ENCODE data around the gene NCAPH2.

Gene NCAPH2

DNA sequence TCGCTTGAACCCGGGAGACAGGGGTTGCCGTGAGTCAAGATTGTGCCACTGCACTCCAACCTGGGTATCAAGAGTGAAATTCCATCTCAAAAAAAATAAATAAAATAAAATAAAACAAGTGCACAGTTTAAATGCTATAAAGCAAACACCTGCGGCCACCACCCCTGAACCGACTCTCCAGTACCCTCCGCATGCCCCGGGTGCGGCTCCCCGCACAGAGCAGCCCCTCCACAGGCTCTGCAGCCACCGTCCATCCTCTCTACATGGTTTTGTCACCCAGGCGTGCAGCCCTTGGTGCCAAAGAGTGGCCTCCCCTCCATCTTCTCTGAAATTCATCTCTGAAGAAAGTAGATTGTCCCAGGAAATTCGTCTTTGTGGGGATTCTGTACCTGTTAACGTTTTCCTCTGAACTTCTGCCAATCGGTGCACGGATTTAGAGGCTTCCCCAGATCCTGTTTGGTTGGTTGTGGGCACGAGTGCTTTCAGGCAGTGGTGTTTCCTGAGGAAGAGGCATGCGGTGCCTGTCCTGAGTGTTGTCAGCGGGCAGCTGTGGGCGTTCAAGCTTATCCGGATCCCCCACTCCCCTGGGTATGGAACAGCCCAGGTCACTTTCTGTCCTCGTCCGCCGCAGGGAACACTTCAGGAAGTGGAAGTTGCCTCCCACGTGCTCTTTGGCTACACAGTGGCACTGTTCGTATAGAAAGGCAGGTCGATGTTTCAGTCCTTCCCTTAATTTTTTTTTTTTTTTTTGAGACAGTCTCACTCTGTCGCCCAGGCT lies 17.3 kb upstream of the NCAPH2 start:
- no peak for DNase-seq (ENCODE audit: low spot score)

DNA sequence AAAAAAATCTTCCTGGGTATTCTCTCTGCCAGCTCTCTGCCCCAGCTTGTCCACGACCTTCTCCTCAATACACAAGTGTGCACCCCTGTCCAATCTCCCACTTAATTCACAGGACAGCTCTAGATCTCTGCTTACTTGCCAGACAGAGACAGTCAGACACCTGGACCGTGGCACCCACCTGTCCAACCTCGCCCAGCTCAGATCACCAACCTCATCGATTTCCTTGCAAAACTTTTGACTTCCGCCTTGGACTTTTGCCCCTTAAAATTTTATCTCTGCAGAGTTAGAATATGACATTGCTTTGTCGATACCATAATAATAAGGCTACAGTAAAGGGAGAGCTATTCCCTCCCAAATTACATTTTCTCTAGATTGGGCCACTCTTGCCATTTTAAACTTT lies 10.9 kb upstream of the NCAPH2 start:
- no peak for DNase-seq (ENCODE audit: low spot score)

DNA sequence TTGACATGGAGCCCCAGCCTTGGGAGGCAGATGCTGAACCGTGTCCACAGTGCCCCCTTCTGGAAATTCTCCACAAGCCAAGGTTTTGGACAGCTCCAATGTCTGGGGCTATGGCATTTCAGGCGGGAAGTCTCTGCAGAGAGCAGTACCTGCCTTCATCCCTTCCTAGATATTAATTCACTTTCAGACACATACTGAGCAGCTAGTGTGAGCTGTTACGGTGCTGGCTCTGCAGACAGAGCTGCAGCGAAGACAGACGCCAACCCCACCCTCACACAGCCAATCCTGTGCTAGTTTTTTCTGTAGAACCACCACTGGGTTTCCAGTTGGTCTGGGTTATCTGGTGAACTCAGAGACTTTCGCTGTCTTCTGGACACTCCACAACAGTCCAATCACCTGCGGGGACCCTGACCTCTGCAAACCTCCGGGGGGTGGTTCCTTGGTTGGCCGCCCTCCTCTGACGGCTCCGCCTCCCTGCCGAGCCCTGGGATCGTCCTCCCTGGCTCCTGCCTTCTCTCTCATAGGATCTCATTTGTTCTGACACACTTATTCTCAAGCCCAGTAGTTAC lies 9.6 kb upstream of the NCAPH2 start:
- DNase-seq (ENCODE audit: low spot score), result peak; percentile 82

DNA sequence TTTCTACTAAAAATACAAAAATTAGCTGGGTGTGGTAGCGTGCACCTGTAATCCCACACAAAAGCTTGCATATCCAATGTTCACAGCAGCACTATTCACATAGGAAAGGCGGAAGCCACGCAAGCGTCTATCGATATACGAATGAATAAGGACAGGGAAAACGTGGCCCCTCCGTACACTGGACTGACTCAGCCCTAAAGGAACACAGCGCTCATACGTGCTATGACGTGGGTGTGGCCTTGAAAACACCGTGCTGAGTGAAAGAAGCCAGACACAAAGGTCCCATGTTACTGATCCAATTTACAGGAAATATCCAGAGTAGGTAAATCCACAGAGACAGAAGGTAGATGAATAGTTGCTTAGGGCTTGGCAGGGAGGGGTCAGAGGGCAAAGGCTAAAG lies 7.6 kb upstream of the NCAPH2 start:
- DNase-seq (ENCODE audit: low spot score), result no peak

DNA sequence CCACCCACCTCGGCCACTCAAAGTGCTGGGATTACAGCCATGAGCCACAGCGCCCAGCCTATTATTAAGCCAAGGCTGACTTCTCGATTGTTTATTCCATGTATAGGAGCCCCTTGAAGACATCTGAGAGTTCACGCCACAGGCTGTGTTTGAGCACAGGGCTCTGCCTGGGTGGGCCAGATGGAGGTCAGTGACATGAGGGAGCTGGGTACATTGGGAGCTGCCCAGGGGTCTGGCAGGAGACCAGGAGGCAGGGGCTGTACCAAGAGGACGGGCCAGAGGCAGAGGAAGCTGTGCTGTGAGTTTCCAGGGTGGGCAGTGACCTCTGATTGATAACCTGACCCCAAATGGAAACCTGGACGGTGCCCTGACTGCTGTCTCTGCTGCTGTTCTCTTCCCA lies 5.9 kb upstream of the NCAPH2 start:
- DNase-seq (ENCODE audit: low spot score), result no peak

DNA sequence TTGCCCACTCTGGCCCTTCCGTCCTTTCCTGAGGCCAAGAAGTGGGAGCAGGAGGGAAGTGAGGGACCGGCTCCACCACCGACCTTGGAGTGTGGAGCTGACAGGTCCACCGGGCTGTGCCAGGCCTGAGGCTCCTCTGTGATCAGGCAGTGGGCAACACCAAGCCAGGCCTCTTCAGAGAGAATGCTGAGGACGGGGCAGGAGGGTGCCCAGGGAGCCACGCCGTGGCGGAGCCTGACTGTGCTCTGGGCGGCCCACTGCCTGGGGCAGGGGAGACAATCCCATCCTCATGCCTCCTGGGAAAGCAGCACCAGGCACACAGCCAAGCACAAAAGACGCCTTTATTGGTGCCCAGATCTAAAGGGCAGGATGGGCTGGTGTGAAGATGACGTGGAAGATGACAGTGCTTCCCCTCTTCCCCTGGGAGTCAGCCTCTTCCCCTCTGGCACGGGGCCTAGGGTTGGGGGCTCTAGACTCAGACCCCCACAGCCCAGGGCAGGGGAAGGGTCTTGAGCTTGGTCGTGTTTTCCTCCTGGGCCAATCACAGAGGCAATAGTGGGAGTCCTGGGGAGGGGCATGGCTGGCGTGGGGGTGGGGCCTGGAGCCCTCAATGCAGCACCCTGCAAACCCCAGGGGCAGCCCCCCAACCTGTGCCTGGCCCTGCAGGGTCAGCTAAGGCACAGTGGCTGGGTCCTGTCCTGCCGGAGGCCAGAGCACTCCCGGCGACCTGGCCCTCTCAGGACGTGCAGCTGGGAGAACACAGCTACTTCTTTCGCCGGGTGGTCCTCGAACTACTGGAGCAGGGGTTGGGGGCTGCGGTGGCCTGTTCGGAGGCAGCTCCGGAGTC lies 5.2 kb upstream of the NCAPH2 start:
- DNase-seq (ENCODE audit: low spot score), result no peak

DNA sequence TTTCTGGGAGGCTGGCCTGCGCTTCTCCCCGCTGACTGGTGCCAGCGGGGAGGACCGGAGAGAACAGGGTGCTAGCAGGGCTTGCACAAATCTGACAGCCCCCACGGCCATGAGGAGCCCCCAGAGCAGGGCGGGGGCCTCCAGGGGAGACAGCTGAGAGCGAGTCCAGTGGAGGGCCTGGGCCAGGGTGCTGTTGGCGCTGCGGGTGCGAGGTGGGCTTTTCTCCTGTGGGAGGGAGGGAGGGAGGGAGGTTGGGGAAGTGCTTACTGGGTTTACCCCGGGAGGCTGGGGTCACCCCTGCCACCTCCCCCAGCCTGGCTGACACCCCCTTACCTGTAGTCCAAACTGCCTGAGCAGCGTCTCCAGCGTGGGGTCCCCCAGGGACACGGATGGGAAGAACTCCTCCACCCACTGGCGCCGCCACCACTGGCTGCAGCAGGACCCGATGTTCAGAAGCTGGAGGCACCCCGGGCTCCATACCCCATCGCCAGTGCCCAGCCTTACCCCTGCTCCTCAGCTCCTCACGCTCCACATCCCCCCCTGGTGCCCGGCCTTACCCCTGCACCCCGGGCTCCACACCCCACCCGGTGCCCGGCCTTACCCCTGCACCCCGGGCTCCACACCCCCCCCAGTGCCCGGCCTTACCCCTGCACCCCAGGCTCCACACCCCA lies 4.4 kb upstream of the NCAPH2 start:
- DNase-seq (ENCODE audit: low spot score), result no peak

DNA sequence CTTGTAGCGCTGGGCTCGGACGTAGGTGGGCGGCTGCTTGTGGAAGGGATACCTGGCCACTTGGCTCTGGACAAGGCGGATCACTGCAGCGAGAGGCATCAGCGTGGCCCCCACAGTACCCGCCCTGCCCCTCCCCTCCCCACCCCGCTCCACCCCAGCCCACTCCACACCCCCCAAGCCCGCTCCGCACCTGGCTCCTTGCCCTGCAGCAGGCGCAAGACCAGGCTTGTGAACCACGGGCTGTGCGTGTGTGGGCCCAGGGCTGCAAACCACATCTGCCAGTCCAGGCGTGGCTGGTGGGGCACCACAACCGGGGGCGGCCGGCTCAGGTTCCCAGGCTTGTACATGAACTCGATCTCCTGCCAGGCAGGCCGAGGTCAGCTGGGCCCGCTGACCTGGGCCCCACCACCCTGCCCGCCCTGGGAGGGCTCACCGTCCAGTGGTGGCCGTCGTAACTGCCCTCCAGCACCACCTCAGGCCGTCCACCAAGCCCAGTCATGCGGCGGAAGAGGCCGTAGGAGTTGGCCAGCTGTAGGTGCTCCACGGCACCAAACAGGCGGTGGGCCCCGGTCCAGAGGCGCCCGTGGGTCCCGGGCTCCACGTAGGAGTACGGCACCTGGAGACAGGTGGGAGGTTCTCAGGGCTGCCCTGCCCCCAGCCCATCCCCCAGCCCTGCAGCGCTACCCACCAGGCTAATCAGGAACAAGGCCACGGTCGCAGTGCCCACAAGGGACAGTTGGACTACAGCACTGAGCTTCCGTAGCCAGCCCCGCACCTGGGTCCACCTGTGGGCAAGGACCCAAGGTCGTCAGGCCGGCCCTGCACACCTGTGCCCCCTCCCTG lies 3.4 kb upstream of the NCAPH2 start:
- DNase-seq (ENCODE audit: low spot score), result no peak

DNA sequence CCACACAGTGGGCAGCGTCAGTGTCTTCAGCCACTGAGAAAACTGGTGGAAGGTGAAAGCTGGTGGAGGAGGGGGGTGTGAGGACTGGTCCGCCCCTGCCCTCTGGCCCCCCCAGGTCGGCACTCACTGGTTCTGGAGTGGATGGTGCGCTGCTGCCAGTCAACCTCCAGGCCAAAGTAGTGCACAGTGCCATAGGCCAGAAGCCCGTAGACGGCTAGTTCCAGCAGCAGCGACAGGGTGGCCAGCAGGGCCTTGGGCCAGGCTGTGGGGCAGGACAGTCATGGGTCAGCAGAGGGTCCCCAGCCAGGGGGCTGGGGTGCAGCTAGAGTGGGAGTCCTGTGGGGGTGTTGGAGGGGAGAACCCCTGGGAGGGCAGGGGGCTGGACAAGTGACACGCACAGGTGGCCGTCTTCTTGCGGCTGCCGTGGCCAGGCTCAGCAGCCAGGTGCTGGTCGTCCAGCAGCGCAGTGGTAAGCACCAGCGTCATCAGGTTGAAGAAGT lies 2.7 kb upstream of the NCAPH2 start:
- DNase-seq (ENCODE audit: low spot score), result no peak

DNA sequence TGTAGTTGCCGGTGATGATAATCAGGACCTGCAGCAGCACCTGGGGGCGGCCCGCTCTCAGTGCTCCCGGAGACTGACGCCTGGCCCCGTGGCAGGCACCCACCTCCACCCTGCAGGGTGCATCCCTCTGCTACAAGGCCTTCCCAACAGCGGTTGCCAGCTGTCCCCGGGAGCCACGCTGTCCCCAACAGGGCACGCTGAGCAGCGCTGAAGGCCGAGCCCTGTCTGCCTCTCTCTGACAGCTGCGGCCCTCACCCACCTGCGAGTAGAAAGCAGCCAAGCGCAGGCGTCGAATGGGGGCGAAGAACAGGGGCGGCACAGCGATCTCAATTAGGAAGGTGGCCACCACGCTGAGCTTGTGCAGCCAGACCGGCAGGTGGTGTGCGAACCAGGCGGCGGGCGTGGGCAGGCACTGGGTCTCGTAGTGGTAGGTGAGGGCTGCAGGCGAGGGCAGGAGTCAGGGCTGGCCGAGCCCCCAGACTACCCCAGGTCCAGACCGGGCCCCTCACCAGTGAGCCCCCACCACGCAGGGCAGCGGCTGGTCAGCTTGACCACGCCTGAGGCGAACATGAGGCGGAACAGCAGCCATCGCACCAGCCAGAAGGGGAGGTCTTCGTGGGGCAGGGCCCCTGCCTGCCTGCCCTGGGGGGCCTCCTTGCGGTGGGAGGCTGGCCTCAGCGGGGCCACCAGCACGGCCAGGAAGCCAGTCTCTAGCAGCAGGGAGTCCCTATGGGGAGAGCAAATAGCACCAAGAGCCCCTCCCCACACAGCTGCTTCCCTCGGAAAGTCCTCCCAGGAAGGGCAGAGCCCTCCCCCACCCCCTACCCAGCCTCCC lies 2.0 kb upstream of the NCAPH2 start:
- DNase-seq (ENCODE audit: low spot score), result no peak

DNA sequence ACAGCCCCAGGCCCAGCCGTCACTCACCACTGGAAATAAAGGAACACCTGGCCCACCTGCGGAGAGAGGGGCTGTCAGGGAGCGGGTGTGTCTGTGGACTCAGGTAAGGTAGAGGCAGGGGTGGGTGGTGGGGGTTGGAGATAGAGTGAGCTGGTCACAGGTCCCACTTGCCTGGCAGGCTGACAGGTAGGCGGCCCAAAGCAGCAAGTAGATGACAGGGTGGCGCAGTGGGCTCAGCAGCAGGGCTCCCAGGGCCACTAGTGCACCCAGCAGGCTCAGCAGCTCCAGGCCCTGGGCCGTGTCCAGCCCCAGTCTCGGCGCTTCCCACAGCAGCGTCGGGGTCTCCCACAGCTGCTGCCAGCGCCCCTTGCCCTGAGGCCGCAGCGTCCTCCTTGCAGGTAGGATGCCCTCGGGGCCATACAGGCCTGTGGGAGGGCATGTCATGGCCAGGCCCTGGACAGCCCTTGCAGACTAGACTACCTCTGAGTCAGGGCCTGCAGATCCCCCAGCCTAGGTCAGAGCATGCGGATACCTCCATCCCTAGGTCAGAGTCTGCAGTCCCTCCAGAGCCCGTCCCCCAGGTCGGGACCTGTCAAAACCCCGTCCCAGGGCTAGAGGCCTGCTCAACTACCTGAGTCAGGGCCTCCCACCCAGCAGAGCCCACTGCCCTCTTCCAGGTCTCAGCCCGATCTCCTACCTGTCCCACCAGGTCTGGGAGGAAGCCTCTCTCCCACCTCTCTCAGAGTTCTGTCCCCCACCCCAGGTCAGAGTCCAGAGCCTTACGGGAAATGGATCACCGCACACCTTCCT lies 1.2 kb upstream of the NCAPH2 start:
- no peak for DNase-seq (ENCODE audit: low spot score)

DNA sequence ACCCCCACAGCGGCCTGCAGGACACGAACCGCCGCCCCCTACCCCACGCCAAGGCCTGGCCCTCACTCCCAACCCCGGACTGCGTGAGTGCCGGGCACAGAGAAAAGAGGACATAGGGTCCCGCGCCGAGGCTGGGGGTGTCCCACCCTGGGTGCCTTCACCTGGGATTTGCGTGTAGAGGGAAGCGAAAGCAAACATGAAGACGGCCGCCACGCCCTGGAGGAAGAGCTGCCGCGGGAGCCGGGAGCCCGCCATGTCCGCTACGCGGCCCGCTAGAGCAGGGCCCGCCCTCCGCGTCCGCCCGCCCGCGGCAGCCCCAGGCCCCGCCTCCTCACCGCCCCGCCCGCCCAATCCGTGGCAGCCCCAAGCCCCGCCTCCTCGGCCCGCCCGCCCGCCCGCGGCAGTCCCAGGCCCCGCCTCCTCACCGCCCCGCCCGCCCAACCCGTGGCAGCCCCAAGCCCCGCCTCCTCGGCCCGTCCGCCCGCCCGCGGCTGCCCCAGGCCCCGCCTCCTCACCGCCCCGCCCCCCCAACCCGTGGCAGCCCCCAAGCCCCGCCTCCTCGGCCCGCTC lies 518 bp upstream of the NCAPH2 start, which contains the start of gene LMF2:
Gene LMF2, minus strand, starts transcription at position 282 of the 570 bp plus-strand sequence. Its CDS starts 27 bp downstream, at position 255.
- DNase-seq (ENCODE audit: low spot score), result peak; percentile 93

DNA sequence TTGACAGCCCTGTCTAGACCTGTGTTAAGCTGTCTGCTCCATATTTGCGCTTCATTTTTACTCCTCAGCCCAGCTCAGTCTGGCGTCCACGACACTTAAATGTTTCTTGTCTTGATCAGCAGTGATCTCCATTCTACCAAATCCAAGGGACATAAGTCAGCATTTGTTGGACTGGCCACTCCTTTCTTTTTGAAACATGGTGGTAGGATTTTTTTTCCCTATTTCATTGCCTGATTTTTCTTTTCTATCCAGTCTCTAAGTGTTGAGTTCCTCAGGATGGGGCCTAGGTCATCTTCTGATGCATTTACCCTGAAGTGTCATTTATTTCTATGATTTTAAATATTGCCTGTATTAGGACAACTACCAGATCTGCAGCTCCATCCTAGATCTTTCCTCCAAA lies 873 bp downstream of the NCAPH2 start:
- DNase-seq (ENCODE audit: low spot score), result no peak

DNA sequence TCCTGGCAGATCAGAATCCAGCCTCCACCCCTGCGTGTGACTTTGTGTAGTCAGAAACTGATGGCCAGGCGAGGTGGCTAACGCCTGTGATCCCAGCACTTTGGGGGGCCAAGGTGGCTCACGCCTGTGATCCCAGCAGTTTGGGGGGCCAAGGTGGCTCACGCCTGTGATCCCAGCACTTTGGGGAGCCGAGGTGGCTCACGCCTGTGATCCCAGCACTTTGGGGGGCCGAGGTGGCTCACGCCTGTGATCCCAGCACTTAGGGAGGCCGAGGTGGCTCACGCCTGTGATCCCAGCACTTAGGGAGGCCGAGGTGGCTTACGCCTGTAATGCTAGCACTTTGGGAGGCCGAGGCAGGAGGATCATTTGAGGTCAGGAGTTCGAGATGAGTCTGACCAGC lies 5.2 kb downstream of the NCAPH2 start:
- DNase-seq (ENCODE audit: low spot score), result no peak

DNA sequence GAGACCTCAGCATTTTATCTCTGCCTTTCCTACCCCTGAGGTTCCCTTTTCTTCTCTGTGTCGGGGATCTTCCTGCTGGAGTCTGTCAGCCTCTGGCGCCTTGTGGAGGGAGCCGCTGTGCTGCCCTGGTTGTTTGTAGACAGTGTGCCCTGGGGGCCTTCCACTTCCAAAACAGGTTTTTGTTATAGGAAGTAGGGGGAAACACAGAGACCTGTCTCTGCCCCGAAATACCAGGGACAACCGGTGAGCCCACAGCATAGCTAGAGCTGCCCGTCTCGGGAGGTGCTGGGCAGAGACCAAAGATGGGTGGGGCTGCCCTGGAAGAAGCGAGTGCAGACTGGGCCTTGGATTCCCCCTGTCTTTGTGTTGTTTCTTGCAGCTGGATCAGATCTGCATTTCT lies 8.0 kb downstream of the NCAPH2 start:
- no peak for DNase-seq (ENCODE audit: low spot score)

DNA sequence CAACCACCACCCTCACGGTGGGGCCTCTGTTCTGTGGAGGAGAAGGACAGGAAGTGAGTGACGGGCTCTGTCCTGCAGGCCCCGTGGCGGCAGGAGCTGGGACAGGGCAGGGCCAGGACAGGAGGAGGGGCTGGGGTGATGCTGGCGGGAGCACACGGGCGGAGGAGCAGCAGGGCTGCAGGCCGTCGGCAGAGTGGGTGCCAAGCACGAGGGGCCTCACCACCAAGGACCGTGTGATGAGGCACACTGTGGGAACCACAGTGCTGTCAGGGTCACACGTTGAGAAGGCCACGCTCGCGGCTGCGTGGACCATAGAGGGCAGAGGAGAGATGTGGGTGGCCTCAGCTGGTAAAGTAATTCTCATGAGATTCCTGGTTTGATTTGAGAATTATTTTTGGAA lies 8.9 kb downstream of the NCAPH2 start:
- DNase-seq (ENCODE audit: low spot score), result no peak

DNA sequence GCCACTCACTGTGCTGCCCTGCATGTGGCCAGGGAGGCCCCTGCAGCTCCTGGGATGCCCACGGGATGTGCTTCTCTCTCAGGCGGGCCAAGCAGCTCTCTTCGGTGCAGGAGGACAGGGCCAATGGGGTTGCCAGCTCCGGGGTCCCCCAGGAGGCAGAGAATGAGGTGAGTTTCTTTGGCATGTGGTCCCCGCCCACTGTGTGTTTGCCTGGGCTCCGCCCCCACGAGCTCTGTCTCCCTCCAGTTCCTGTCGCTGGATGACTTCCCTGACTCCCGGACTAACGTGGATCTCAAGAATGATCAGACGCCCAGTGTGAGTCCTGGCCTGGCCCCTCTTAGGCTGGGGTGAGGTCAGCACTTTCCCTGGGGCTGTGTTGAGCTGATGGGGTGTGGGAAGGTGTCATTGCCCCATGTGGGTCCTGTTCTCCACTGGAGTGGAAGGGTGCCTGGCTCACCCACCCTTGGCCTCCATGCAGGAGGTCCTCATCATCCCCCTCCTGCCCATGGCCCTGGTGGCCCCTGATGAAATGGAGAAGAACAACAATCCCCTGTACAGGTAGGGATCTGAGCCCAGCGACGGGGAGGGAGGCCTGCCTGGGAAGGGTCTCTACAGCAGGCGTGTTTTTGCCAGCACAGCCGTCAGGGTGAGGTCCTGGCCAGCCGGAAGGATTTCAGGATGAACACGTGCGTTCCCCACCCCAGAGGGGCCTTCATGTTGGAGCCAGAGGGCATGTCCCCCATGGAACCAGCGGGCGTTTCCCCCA lies 9.7 kb downstream of the NCAPH2 start:
- DNase-seq (ENCODE audit: low spot score), result no peak

DNA sequence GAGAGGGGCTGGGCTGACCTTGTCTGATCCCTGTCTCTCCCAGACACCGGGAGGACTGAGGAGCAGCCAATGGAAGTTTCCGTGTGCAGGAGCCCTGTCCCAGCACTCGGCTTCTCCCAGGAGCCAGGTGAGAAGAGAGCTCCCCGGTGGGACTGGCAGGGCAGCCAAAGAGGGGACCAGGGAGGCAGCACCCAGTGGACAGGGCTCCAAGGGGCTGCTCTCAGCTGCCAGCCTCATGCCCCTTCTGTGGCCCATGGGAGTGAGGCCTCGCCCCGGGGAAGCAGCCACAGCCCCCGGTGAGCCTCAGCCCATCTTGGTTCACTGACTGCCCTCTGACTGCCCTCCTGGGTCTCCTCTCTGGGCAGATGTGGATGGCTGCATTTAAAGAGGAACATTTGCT lies 10.6 kb downstream of the NCAPH2 start:
- DNase-seq (ENCODE audit: low spot score), result no peak
